Iris pigment epithelial cell (primary cell): ENCODE measurements around the gene HUNK.

ENCODE experiments used
- DNase-seq: peaks from one replicate; pipeline ENCODE4 v3.0.0-alpha.2; 2011; ENCODE audit warnings: low read depth

Gene HUNK

DNA sequence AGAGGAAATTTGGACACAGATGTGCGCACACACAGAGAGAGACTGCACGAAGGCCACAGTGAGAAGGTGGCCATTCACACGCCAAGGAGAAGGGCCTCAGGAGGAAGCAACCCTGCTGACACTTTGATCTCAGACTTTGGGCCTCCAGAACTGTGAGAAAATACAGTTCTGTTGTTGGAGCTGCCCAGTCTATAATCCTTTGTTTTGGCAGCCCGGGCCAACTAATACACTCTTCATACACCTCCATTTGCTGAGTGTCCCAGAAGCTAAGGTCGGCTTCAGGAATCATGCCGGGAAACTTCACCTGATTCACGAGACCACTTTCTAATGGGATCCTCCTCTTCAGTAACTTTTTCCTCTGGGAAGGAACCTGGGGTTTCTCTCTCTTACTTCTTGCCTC lies 23.2 kb downstream of the HUNK start:
- no peak for DNase-seq

DNA sequence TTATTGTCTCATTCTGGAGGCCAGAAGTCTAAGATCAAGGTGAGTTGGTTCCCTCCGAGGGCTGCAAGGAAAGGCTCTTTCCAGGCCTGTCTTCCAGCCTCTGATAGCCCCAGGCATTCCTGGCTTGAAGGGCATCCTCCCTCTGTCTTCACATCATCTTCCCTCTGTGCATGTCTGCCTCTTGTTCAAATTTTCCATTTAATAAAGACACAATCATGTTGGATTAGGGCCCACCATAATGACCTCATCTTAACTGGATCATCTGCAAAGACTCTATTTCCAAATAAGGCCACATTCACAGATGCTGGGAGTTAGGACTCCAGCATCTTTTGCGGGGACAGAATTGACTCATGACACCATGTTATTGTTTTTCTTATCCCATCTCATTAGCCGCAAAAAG lies 24.5 kb downstream of the HUNK start:
- DNase-seq = no peak

DNA sequence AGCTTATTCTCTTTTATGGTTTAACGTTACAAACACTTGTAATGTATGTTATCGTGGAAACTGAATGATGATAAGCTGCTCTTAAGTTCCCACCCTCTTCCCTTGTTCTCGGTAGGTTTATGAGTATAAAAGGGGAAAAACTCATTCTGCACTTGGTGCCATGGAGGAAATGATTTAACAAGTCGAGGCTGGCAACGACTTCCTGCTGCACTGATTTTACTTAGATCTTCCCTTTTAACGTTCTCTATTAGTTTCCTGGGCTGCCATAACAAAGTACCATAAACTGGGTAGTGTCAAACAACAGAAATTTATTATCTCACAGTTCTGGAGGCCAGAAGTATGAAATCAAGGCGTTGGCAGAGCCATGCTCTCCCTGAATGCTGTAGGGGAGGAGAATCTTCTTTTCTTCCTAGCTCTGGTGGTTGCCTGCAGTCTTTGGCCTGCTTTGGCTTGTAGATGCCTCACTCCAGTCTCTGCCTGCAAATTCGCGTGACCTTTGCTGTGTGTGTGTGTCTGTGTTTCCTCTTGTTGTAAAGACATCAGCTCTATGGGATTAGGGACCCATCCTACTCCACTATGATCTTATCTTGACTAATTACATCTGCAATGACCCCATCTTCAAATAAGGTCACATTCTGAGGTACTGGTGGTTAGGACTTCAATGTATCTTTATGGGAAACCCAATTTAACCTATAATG lies 26.3 kb downstream of the HUNK start:
- no peak for DNase-seq

DNA sequence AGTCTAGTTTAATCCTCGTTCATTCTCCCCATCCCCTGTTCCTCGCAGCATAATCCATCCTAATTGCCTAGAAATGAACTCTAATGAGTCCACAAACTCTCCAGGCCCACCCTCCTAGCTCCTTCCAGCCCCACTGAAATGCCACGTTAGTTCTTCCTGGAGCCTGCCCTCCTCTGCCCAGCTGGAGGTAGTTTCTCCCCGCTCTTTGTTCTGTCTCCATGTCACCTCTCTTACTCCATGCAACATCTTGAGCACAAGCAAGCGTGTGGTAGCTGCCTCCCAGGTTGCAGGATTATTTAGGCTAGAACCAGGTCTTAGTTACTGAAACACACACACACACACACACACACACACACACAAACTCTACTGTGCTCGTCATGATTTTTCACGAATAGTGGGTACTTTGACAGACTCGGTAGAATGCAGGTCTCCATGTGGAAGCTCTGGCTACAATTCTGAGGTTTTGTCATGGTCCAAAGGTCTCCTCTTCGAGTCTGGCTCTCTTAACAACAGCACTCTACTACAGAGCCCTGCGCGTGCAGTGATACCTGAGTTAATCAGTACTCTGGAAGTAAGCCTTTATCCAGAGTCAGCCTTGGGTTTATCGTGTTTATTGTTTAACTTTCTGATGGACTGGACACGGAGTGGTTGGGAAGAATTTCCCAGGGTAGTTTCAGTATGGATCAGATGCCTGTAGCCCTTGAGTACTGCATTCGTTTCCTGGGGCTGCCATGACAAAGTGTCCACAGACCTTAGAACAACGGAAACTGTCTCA lies 27.5 kb downstream of the HUNK start:
- DNase-seq = no peak

DNA sequence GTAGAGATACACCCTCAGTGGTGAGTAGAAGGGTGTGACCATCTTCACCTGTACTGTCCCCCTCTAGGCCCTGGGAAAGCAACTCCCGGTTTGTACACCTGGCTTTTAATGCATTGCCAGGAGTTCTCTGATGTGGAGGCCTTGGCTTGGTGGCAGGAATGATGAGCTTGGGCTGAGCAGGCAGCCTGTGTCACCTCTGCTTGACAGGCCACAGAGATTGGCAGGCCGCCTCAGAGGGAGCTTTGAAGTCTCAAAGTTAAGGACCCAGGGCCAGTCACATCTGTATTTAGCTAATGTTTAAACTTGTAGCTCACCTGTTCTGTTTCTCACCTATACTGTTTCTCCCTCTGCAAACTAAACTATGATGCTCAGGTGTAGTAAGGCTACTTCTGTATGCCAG lies 28.5 kb downstream of the HUNK start:
- DNase-seq = no peak

DNA sequence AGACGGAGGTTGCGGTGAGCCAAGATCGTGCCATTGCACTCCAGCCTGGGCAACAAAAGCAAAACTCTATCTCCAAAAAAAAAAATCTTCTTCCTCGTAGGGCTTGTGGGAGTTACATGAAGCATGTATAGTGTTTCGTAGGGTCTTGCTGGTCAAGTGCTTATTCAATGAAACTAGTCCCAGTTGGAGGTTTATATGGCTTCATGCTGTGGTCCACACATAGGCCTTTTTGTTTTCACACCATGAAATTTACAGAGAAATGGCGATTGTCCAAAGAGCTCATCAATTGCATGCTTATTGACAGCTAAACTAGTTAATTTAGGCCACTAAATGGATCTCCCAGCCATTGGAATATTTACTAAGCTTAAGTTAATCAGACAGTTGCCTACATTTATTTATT lies 29.6 kb downstream of the HUNK start:
- DNase-seq = no peak

DNA sequence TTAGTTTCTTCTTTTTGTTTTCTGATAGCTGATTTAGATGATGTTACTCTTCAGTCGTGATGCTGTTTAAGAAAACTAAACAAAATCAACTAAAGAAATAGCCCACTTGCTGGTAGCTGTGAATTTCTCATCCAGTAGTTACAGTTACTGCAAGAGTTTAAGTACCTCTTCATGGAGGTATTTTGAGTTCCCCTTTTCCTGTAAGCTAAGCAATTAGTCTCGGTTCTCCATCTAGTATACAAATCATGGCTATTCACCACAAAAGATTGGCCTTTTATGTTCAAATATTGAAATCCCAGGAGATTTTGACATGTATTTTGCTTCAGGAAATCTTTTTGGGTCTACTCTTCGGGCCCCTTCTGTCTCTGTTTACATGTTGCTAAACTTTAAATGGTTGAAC lies 31.1 kb downstream of the HUNK start:
- DNase-seq = no peak

DNA sequence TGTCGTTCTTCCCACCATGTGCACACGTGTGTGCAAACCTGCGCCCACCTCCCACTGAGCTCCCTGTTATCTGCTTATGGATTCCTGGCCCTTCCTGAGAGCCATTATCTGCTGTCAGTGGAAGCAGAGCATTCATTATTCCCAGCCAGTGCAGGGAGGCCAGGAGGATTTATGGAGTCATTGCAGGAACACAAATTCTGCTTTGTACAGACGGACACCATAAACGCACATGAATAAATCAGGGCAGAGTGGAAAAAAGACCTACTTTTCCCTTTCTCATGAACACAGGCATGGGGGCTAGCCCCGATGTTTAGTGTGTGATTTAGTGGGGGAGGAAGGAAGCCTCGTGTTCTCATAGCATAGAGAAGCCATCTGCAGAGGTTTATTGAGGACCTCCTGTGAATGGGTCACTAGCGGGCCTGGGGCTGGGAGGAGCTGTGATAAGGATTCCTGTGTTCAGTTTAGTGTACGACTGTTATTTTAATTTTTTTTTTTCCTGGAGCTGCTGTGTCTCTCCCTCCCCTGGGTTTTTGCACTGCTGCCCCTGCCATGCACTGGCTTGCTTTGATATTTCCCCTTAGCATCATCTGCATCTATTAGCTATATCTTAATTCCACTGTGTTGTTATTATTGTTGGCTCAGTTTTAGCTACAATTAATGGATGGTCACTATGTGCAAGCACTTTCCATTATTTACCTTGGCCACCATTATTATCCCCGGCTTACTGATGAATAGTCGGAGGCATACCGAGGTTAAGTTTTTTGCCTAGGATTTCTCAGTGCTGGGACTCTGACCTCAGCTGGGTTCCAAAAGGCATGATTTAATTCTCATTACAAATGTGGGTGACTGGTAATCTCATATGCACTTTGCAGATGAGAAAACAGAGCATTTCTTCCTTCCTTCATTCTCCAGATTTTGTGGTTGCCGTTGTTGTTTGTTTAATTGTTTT lies 33.0 kb downstream of the HUNK start:
- no peak for DNase-seq

DNA sequence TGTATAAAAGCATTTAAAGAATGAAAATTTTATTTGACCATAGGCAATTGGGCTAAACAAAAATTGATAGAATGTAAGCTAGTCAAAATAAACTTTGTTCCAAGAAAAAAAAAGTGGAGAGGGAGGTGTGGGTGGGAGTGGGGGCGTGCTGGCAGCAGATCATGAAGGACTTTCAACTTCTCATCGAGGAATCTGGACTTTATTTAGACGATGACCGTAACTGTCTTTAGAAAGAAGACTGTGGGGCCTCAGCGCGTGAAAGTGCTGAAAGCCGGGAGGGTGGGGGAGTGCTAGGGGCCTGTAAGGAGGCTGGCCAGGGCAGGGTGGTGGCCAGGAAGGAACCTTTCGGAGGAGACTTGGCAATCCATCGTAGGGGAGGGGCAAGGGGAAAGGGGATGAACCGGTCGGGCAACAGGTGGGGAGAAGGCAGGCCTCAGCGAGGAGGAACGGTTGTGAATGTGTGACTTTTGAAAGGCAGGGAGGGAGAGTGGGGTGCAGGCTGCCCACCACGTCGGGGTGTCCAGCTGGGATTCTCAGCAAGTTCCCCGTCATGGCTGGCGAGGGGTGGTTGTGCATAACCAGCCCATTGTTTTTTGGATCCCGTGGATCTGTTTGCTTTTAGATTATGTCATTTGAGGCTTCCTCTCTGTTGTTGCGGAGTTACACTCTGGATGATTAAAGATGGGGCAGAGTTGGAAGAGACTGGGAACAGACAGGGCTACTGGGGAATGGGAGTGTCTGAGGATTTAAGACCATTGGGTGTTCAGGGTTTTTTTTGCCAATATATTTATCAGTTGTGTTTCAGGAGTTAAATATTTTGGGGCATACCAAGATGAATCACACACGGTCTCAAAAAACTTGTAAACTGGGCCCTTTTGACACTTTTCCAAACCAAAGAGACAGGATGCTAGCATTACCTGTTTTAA lies 35.5 kb downstream of the HUNK start:
- peak; percentile 8 for DNase-seq

DNA sequence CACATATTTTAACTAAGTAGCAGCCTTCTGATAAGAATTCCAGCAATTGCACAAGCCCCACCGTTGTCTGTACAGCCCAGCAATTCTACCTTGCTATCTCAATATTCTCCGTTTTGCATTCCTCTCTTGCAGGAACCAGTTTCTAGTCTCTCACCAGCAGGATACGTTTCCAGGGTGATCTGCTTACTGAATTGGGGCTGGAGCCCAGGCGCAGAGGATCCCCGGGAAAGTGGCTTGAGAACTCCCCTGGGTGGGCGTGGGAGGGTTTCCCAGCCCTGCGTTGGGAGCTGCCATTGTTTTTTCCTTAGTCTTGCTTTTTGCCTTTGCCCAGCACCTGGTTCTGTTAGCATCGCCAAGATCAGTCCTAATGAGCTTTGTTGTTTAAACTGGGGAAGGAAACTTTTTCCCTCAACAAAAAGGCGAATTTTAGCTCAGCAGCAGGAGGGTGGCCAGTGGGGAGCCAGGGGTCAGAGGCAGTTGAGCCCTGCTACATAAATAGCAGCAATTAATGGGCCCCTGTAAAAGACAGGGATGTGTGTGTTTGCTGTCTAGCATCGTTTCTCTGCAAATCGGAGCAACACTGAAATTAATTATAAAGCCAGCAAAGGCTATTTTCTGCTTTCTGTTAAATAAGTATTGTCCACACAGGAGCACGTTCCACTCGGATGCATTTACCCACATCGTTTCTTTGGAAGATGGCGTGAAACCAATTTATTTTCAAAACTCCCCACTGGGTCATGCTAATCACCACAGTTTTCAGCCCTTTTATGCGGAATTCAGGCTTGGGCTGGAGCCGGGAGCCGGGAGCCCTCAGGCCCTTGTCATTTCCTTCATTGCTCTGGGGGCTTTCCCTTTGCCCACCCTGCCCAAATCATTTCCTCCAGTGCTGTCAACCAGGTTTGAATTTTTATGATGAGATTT lies 36.6 kb downstream of the HUNK start:
- DNase-seq = no peak

DNA sequence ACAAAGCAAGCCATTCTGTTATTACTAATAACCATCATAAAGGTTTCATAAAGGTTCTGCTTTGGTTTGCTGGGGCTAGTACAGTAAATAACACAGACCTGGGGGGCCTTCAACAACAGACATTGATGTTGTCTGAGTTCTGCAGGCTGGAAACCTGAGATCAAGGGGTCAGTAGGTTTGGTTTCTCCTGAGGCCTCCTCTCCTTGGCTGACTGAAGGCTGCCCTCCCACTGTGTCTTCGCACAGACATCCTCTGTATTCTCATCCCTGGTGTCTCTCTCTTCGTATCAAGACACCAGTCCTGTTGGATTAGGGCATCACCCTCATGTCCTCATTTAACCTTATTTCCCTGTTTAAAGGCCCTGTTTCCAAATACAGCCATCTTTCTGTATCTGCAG lies 37.3 kb downstream of the HUNK start:
- no peak for DNase-seq

DNA sequence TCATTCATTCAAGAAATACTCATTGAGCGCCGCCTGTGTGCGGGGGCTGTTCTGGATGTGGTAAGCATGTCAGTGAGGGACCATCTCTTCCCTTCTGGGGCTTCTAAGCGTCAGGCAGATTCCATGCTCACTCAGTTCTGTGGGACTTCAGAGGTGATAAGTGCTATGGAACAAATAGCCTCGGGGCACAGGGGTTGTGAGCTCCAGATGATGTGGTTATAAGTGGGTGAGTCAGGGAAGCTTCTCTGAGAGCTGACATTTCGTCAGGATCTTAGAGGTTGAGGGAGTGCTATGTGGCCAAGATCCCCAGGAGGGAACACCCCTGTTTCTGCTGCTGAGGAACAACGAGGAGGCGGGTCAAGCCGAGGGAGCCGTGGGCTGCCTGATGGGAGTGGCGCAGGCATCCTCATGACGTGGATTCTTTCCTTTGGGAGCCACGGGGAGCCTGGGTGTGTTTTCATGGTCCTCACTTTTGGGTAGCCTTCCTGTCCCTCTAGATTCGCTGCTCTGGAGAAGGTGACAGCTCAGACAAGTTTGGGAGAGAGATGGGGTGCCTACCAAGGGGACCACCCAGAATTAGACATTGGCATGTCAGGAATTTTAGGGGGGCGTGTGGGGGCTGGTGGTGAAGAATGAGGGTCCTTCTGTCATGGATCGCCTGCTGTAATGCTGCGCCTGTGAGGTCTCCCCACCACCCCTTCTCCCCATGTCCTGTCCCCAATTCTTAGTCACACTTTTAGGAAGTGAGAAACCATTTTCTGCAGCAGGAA lies 38.5 kb downstream of the HUNK start:
- DNase-seq = peak; percentile 10

DNA sequence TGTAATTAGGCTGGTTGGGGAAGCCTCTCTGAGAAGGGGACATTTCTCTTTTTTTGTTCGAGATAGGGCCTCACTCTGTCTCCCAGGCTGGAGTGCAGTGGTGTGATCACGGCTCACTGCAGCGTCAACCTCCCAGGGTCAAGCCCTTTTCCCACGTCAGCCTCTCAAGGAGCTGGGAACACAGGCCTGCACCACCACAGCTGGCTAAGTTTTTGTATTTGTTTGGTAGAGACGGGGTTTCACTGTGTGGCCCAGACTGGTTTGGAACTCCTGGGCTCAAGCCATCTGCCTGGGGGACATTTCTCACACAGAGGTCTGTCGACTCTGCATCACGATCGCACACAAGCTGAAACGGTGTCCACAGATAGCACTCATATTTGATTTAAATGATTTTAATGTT lies 39.7 kb downstream of the HUNK start:
- DNase-seq = no peak

DNA sequence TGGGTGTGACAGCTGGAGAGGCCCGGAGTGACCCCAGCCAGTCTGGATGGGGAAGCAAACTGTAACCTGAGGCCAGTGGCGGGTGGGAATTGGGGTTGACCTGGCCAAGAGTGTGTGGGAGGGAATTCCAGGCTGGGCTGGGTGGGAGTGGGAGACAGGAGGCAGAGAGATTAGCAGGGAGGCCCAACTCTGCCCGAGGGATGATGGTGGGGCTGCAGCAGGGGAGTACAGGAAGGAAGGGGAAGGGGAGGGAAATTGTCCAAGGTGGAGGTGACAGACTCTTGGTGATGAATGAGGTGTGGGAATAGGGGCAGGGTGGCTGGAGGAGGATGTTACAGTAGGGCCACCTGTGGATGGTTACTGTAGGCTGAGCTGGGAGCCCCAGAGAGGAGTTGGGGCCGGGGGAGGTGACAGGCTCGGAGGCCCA lies 40.4 kb downstream of the HUNK start:
- DNase-seq = no peak

DNA sequence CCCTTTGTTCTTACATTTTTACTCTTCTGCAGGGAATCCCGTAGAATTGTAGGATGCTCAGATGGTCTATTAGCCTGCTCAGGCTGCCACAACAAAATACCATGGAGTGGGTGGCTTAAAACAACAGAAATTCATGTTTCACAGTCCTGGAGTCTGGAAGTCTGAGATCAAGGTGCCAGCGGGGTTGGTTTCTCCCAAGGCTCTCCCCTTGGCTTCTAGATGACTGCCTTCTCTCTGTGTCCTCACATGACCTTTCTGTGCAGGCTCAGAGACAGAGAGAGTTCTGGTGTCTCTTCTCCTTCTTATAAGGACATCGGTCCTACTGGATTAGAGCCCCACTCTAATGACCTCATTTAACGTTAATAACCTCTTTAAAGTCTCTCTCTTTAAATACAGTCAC lies 41.7 kb downstream of the HUNK start:
- no peak for DNase-seq

DNA sequence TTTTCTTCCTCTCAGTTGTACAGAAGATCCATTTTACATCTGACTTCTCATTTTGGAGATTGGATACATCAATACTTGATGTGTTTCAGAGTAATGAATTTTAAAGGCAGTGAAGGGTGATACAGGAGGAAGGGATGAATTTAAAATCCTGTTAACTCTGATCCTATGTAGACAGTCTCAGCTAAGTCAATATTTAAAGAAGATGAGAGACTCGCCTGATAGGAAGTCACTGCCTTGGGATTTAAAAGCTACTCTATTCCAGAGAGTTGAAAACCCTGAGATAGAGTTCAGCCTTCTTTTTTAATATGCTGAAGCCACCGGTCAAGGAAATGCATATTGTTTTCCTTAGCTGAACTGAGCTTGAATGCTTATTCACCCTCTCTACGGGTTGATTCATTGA lies 42.7 kb downstream of the HUNK start:
- DNase-seq = no peak

DNA sequence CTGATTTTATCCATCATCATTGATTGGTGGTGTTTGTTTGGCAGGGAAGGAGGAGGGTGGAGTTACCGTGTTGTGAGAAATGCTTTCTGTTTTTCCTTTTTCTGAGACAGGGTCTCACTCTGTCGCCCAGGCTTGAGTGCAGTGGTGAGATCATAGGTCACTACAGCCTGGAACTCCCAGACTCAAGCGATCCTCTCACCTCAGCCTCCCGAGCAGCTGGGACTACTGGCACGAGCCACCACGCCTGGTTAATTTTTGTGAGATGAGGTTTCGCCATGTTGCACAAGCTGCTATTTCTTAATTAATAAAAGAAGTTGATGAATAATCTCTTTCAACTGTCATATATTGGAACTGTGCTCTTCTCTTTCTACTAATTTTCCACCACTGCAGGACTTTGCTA lies 44.3 kb downstream of the HUNK start:
- DNase-seq = no peak

DNA sequence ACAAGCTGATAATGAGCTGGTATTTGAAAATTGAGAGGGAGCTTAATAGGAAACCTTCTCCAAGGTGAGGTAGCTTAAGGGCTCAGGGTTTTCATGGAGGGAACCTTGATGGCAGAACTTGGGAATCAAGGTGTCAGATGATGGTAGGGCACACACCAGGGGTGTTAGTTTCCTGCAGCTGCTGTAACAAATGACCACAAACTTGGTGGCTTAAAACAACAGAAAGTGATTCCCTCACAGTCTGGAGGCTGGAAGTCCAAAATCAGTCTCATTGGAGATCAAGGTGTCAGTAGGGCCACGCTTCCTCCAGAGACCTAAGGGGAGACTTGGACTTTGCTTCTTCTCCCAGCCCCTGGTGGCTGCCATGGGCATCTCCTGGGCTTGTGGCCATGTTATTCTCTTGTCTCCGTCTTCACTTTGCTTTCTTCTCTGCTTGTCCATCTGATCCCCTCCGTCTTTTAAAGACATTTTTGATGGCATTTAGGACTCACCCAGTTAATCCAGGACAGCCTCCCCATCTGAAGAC lies 45.5 kb downstream of the HUNK start:
- no peak for DNase-seq

DNA sequence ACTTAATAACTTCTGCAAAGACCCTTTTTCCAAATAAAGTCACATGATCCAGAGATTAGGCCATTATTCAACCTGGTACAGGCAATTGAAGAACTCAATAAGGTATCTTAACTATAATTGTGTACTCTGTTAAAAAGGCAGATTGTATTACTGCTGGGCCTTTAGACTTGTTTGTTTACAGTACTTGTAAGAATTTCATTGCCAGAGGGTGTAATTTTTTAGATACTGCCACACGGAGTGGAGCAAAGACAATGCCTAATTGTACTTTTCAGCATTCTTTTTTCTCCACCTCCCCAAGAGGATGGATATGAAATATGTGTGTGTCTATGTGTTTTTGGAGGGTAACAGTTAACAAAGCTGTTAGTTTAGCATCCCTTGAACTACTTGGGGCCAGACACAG lies 47.5 kb downstream of the HUNK start:
- DNase-seq = no peak
